HG03460 (cell line): Measurements from ENCODE around the gene AIRE.
A peak's percentile ranks its signal among the peaks of the same experiment; 100 is the strongest.
"Not testable (repeated sequence)": the region's sequence is repeated elsewhere in the genome, so short reads cannot be mapped to it uniquely, and the experiment has no call there.

ENCODE experiments used
- ATAC-seq: cut with Tn5 transposase; IDR thresholded peaks from one replicate; pipeline ENCODE4 v1.9.1; 2021; ENCODE audit not compliant: unreplicated experiment

The AIRE gene

GRCh38 chr21:44334329-44335030, 48.8 kb downstream of the AIRE start:
- ATAC-seq = no peak

- ATAC-seq = no peak
These were observed 49.8 kb downstream of the AIRE start for GRCh38 chr21:44335266-44336059.

GRCh38 chr21:44337449-44337848, 51.8 kb downstream of the AIRE start:
- ATAC-seq = no peak

GRCh38 chr21:44337941-44338895, 52.5 kb downstream of the AIRE start:
- ATAC-seq = no peak

GRCh38 chr21:44338971-44339910, 53.6 kb downstream of the AIRE start, which contains the start of gene CFAP410:
Gene CFAP410, minus strand, starts transcription at chr21:44339390. Its CDS starts 196 bp downstream, at chr21:44339194.
- peak; percentile 86 for ATAC-seq

GRCh38 chr21:44341726-44342458, 56.2 kb downstream of the AIRE start:
- ATAC-seq = not testable (repeated sequence)

GRCh38 chr21:44342981-44343380, 57.3 kb downstream of the AIRE start:
- ATAC-seq = not testable (repeated sequence)

GRCh38 chr21:44344541-44345183, 59.0 kb downstream of the AIRE start:
- ATAC-seq = no peak

GRCh38 chr21:44345495-44345894, 59.8 kb downstream of the AIRE start:
- ATAC-seq = no peak

- ATAC-seq = no peak
These were observed 62.3 kb downstream of the AIRE start for GRCh38 chr21:44347911-44348451.
